GM10248 (cell line): ENCODE results near the gene MRPL37.

Experiments
- CTCF ChIA-PET: fragments of 300-600 bp; sonication (Branson Sonifier 250); formaldehyde crosslinking; extraction: SDS; loops from one replicate; lab custom pipeline; 2021; ENCODE audit warnings: antibody characterized with exemption; lab: Yijun Ruan, JAX
- POLR2A ChIA-PET: fragments of 350-650 bp; sonication (Branson Sonifier 250); formaldehyde crosslinking; extraction: SDS; loops from one replicate; lab custom pipeline; 2020; ENCODE audit warnings: antibody characterized with exemption; lab: Yijun Ruan, JAX
- DNase-seq: peaks from one replicate; pipeline ENCODE4 v3.0.0; 2012; ENCODE audit errors: extremely low spot score
- CTCF ChIP-seq: IDR thresholded peaks from 2 replicates; pipeline ENCODE4 v1.5.1; 2012; ENCODE audit warnings: mild to moderate bottlenecking, low read depth; ENCODE audit errors: extremely low read depth, missing control alignments, control extremely low read depth

The MRPL37 gene

DNA sequence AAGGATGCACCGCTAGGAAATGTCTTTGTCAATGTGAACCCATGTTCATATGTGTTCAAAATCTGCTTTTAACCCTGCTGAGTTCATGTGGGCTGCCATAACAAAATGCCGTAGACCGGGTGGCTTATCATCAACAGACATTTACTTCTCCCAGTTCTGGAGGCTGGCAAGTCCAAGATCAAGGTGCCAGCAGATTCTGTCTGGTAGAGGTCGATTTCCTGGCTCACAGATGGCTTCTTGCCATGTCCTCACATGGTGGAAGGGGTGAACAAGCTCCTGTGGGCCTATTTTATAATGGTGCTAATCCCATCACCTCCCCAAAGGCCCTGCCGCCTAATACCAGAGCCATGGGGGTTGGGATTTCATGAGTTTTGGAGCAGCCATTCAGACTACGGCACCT, 42.6 kb upstream of the MRPL37 start:
- TF ChIP-seq CTCF, result no peak
- CTCF ChIA-PET, result no interaction called here
- POLR2A ChIA-PET, result no interaction called here

GRCh38 chr1:54158071-54158470, 41.9 kb upstream of the MRPL37 start:
- ChIA-PET CTCF (no interaction called here), POLR2A (no interaction called here)
- no peak for DNase-seq
- no peak for TF ChIP-seq CTCF

More for the DNA sequence above, 42.6 kb upstream of the MRPL37 start:
- DNase-seq, result no peak

GRCh38 chr1:54159733-54160316, 40.1 kb upstream of the MRPL37 start:
- ChIA-PET CTCF (no interaction called here), POLR2A (no interaction called here)
- TF ChIP-seq CTCF, result no peak
- DNase-seq, result no peak

DNA sequence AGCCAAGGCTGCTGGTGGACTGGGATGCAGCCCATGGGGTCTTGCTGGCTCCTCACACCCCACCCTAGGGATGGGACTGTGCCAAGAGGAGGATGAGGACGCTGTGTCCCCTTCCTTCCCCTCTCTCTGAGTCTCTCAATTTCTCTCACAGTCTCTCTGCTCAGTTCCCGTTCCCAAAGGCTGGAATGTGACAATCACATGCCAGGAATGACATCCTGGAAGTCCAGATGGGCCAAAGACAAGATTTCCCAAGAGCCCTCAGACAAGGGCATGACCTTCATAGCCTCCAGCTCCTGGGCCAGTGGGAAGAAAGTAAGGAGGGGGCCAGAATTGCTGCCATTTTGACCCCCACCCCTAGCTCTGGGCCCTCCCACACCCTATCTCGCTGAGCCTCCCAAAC, 39.6 kb upstream of the MRPL37 start:
- ChIA-PET POLR2A (no interaction called here), CTCF (no interaction called here)
- DNase-seq, result no peak
- TF ChIP-seq CTCF, result no peak

- CTCF ChIA-PET, result interaction anchor here (1.1 to 1.9 kb wide), 2 partner anchors 10 to 40 kb away, joined by 4 to 9 read pairs; no protein-coding TSS in a partner anchor
Measured at GRCh38 chr1:54161495-54162168, 38.3 kb upstream of the MRPL37 start.

GRCh38 chr1:54163051-54163450, 36.9 kb upstream of the MRPL37 start:
- no peak for DNase-seq
- POLR2A ChIA-PET, result no interaction called here
- CTCF ChIA-PET, result interaction anchor here (1.9 kb wide), 1 partner anchor 39 kb away, joined by 4 read pairs; no protein-coding TSS in a partner anchor
- TF ChIP-seq CTCF, result no peak

More at GRCh38 chr1:54161495-54162168, 38.3 kb upstream of the MRPL37 start:
- DNase-seq, result no peak
- POLR2A ChIA-PET, result no interaction called here
- no peak for TF ChIP-seq CTCF
